HG02885 (cell line): Measurements from ENCODE around the gene LGR6.

Experiments
- ATAC-seq: cut with Tn5 transposase; IDR thresholded peaks from one replicate; pipeline ENCODE4 v1.9.1; 2021; ENCODE audit warnings: mild to moderate bottlenecking; ENCODE audit not compliant: unreplicated experiment, poor library complexity

LGR6 gene

DNA sequence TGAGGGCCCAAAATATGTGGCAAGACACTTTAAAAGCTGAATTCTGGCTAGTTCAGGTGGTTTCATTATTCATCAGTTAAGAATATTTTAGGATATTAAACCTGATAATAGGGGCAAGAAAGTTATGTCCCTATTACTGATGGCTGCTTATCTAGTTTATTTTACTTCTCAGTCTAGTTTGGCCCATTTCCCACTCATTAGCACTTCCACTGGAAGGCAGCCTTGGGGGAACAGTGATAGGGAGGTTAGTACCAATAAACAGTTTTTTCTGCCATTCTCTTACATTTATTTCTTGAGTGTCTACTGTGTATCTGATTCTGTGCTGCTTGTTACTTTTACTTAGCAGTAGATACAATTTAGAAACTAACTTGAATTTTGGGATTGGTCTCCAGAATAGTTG, 163.9 kb downstream of the LGR6 start:
- no peak for ATAC-seq

DNA sequence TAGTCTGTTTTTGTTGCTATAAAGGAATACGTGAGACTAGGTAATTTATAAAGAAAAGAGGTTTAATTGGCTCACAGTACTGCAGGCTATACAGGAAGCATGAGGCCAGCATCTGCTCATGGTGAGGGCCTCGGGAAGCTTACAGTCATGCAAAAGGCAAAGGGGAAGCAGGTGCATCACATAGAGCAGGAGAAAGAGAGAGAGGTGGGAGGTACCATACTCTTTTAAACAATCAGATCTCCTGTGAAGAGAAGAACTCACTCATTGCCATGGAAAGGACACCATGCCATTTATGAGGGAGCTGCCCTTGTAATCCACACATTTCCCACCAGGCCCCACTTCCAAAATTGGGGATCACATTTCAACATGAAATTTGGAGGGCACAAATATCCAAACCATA, 167.6 kb downstream of the LGR6 start:
- no peak for ATAC-seq

DNA sequence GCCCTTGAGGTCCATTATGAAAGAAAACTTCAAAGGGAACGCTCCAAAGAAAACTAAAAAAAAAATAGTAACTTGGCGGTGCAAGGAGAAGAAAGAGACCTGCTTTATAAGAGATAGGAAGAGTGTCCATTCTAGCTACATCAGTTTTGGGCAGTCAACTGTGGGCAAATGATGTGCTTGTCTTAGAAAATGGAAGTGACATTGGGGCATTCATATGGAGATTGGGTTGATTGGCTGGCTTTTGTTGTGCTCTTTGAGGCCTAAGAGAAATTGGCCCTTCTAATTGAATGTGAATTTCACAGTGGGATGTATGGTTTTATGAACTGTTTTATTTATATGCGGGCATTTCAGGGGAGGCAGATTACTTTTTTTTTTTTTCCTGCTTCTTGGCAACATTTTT, 168.1 kb downstream of the LGR6 start:
- no peak for ATAC-seq

DNA sequence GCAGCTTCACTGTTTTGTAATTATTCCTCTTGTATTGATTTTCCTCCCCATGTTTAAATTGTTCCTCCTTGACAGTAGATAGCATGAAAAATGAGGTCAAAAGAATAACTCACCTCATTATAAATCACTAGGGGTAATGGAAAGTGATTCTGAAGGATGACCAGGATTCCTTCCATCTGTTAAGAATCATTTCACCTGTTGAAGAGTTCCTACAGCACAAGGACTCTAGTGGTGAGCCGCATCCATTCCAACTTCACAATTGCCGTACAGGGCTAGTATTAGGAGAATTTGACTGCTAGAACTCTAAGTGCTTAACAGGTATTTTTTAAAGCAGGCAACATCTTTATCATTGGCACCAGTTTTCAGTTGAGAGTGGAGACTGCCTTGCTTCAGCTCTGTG, 168.6 kb downstream of the LGR6 start:
- ATAC-seq: no peak

DNA sequence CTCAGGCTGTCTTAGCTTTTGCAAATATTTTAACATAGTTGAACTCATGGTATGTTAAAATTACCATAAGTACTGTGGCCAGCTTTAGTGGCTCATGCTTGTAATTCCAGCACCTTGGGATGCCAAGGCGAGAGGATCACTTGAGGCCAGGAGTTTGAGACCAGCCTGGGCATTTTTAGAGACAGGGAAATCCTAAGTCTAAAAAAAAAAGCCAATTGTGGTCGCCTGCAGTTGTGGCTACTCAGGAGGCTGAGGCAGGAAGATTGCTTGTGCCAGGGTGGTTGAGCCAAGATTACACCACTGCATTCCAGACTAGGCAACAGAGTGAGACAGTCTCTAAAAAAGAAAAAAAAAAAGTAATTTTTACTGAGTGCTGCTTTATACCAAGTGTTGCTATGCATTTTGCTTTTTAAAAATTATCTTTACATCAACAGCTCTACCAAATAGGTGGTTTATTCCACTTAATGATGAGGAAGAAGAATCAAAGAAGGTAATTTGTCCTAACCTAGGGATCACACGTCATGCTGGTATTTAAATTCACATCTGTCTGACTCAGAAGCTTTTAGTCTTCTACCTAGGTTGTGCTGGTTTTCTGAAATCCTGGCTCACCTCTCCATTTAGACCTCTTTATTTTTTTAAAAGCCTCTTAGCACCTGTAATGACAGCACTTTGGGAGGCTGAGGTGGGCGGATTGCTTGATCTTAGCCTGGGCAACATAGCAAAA, 171.7 kb downstream of the LGR6 start:
- no peak for ATAC-seq

DNA sequence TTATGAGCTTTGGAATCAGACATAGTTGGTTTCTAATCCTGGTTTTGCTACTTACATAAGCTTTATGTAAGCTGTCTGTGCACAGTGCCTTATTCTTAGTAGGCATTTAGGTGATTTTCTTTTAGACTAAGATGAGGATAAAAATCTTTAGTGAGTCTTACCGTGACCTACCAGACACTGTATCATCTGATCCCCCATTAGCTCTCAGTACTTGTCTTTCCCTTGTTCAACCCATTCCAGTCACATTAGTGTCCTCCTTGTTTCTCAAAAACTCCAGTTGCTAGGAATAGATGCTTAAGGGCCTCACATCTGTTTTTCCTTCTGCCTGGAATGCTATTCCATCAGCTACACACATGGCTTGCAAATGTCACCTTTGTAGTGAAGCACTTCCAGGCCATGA, 173.7 kb downstream of the LGR6 start:
- ATAC-seq: no peak
